Stomach smooth muscle (tissue), 2 donors: ENCODE measurements around the gene MXRA8.
A peak's percentile ranks its signal among the peaks of the same experiment; 100 is the strongest.

Source experiments
- H3K27ac ChIP-seq: one replicate; pipeline ENCODE4 v1.7.0; 2013; ENCODE audit warnings: mild to moderate bottlenecking, low read length, inconsistent platforms
- H3K27me3 ChIP-seq, 2 donors: one replicate each; pipeline ENCODE4 v1.7.0; 2013; ENCODE audit warnings: low read length in 2 of 2; ENCODE audit not compliant: insufficient read depth in 2 of 2, control insufficient read depth in 1 of 2
- H3K36me3 ChIP-seq, 2 donors: one replicate each; pipeline ENCODE4 v1.7.0; 2013; ENCODE audit warnings: low read length in 2 of 2; ENCODE audit not compliant: control insufficient read depth in 2 of 2, insufficient read depth in 2 of 2
- H3K4me1 ChIP-seq: one replicate; pipeline ENCODE4 v1.7.0; 2013; ENCODE audit warnings: low read length; ENCODE audit not compliant: control insufficient read depth, insufficient read depth
- H3K4me3 ChIP-seq, 2 donors: one replicate each; pipeline ENCODE4 v1.7.0; 2013; ENCODE audit warnings: low read length in 2 of 2
- H3K9ac ChIP-seq, 2 donors: one replicate each; pipeline ENCODE4 v1.7.0; 2013; ENCODE audit warnings: low read length in 2 of 2, mild to moderate bottlenecking in 1 of 2
- H3K9me3 ChIP-seq, 2 donors: one replicate each; pipeline ENCODE4 v1.7.0; 2013; ENCODE audit warnings: low read length in 2 of 2; ENCODE audit not compliant: control insufficient read depth in 2 of 2
- donor health status: healthy.
- donor health status: Pancreatic carcinoma.

MXRA8 gene

DNA sequence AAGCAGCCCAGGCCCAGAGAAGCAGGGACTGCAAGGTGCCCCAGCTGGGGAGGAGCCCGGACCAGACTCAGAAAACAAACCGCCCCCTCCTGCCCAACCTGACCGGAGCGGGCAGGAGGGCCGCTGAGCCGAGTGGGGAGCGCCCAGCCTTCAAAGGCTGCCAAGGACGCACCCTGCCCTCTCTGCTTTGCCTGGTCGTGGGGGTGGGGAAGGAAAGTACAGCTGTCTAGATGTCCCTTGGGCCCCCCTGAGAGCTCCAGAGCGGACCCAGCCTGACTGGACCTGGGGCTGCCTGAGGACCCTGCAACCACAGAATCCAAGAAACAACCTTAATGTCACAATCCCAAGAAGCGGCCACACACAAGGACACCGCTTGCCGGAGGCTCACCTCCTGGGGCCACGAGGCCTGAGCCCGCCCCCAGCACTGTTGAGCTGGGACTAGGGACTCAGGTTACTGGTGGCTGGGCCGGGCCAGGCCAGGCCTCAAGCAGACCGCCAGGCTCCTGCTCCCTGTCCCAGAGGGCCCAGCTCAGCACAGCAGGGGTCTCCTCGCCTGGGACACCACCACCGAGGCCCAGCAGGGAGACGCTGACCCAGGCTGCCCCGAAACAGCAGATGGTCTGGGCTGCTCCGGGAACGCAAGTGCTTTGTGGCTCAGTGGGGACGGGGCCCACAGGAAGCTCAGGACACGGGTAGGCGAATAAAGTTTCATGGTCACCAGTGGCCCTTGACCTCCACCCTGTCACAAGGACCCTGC is 10.5 kb downstream of the MXRA8 start:
- Histone ChIP-seq H3K4me1 (peaks cover 55% of the 10 kb centered on the region), H3K27ac (peak overlapping the region; percentile 31), H3K27me3 (no peaks in the 10 kb centered on the region), H3K4me3 (peak overlapping the region; percentile 81 to 85), H3K9ac (peak overlapping the region; percentile 72 to 77), H3K36me3 (peaks cover 0 to 2% of the 10 kb centered on the region in 2 donors), H3K9me3 (no peaks in the 10 kb centered on the region)

DNA sequence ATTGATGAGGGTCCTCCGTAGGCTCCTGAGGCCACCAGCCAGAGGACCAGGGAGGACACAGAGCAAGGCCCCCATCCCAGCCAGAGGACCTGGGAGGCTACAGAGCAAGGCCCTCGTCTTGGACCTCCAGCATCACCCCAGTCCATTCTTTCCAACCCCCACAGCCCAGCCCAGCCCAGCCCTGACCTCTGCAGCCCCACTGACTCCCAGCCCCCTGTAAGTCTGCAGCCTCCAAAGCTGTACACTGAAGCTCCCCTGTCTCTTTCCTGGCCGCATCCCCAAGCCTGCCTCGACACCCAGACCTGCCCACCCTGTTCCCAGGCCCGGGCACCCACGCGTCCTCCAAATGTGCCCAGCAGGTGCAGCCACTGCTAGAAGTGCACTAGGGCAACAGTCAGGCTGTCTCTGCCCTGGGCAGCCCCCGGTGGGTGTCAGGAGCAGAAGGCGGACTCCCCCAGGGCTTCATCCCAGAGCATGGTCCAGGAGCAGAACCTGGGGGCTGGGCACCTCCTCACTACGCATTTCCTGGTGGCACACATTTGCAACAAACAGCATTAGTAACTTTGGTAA is 11.2 kb downstream of the MXRA8 start:
- H3K9me3 ChIP-seq = no peaks in the 10 kb centered on the region
- peaks cover 48% of the 10 kb centered on the region for H3K4me1 ChIP-seq
- no peaks in the 10 kb centered on the region for H3K36me3 ChIP-seq
- peak overlapping the region in 1 of 2 donors; percentile 85 for H3K4me3 ChIP-seq
- peak overlapping the region in 1 of 2 donors; percentile 72 for H3K9ac ChIP-seq
- no peak overlapping the region for H3K27ac ChIP-seq
- no peaks in the 10 kb centered on the region for H3K27me3 ChIP-seq

- Histone ChIP-seq H3K27ac (no peak overlapping the region), H3K4me3 (peak overlapping the region in 1 of 2 donors; percentile 29), H3K9ac (peak overlapping the region in 1 of 2 donors; percentile 47), H3K27me3 (no peaks in the 10 kb centered on the region), H3K4me1 (peaks cover 43% of the 10 kb centered on the region), H3K9me3 (no peaks in the 10 kb centered on the region), H3K36me3 (peaks cover under 1 to 3% of the 10 kb centered on the region in 2 donors)
Measured at GRCh38 chr1:1346501-1346890, 11.9 kb downstream of the MXRA8 start.

DNA sequence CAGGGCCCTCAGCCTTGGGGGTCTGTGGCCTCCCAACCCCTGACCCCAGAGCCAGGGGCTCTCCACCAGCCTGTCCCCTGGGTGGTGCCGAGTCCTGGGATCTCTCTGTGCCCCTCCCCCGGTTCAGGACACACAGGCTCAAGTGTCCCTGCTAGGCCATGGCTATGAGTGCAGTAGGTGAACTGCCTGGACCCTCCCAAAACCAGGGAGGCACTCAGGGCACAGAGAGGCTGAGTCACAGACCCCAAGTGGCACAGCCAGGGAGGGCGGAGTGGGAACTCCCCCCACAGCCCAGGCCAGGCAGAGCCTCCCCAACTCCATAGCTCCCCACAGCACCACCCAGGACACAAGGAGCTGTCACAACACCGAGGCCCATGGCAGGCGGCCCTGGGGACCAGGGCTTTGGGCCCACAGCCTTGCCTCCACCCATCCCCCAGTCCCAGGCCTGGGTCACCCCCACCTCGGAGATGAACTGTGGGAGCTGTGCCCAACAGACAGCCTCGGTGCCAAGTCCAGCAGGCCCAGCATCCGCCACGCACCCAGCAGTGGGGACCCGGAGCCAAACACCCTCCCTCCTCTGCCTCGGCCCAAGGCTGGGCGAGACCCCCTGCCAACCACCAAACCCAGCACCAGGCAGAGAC is 12.4 kb downstream of the MXRA8 start:
- H3K4me3 ChIP-seq = peak overlapping the region in 1 of 2 donors; percentile 29
- peaks cover 6 to 8% of the 10 kb centered on the region in 2 donors for H3K36me3 ChIP-seq
- peak overlapping the region in 1 of 2 donors; percentile 47 for H3K9ac ChIP-seq
- no peaks in the 10 kb centered on the region for H3K27me3 ChIP-seq
- H3K27ac ChIP-seq = no peak overlapping the region
- H3K9me3 ChIP-seq = no peaks in the 10 kb centered on the region
- H3K4me1 ChIP-seq = peaks cover 42% of the 10 kb centered on the region

GRCh38 chr1:1345384-1345783 is 13.0 kb downstream of the MXRA8 start:
- no peaks in the 10 kb centered on the region for H3K27me3 ChIP-seq
- H3K9ac ChIP-seq = no peak overlapping the region
- H3K27ac ChIP-seq = no peak overlapping the region
- peaks cover 42% of the 10 kb centered on the region for H3K4me1 ChIP-seq
- H3K36me3 ChIP-seq = peaks cover 12 to 14% of the 10 kb centered on the region in 2 donors
- no peak overlapping the region for H3K4me3 ChIP-seq
- no peaks in the 10 kb centered on the region for H3K9me3 ChIP-seq

GRCh38 chr1:1344655-1345361 is 13.5 kb downstream of the MXRA8 start:
- H3K9me3 ChIP-seq = no peaks in the 10 kb centered on the region
- peaks cover 42% of the 10 kb centered on the region for H3K4me1 ChIP-seq
- H3K27ac ChIP-seq = no peak overlapping the region
- H3K27me3 ChIP-seq = no peaks in the 10 kb centered on the region
- peaks cover 14 to 15% of the 10 kb centered on the region in 2 donors for H3K36me3 ChIP-seq
- no peak overlapping the region for H3K4me3 ChIP-seq
- H3K9ac ChIP-seq = no peak overlapping the region

- Histone ChIP-seq H3K4me1 (peaks cover 42% of the 10 kb centered on the region), H3K27ac (no peak overlapping the region), H3K36me3 (peaks cover 14 to 16% of the 10 kb centered on the region in 2 donors), H3K9ac (no peak overlapping the region), H3K4me3 (no peak overlapping the region), H3K27me3 (no peaks in the 10 kb centered on the region), H3K9me3 (no peaks in the 10 kb centered on the region)
Measured at GRCh38 chr1:1343811-1344421, 14.4 kb downstream of the MXRA8 start.

DNA sequence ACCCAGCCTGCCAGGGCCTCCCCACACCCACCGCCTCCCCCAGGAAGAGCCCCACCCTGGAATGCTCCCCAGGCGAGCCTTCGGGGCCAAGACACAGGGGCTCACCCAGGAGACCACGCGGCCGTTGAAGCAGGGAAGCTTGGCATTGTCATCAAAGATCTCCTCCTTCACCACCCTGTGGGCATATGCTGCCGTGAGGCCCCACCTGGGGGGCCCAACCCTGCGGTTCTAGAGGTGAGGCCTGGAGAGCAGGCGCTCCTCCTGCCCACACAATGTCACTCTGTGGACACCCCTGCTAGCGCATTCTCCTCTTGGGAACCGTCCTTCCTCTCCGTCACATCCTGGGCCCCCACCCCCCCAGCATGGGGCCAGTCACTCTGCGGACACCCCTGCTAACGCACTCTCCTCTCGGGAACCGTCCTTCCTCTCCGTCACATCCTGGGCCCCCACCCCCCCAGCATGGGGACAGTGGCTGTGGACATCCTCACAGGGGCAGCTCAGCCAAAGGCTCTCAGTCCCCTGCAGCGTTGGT is 15.7 kb downstream of the MXRA8 start:
- Histone ChIP-seq H3K9ac (no peak overlapping the region), H3K27me3 (no peaks in the 10 kb centered on the region), H3K4me1 (peaks cover 33% of the 10 kb centered on the region), H3K9me3 (no peaks in the 10 kb centered on the region), H3K27ac (no peak overlapping the region), H3K36me3 (peaks cover 14 to 17% of the 10 kb centered on the region in 2 donors), H3K4me3 (no peak overlapping the region)

DNA sequence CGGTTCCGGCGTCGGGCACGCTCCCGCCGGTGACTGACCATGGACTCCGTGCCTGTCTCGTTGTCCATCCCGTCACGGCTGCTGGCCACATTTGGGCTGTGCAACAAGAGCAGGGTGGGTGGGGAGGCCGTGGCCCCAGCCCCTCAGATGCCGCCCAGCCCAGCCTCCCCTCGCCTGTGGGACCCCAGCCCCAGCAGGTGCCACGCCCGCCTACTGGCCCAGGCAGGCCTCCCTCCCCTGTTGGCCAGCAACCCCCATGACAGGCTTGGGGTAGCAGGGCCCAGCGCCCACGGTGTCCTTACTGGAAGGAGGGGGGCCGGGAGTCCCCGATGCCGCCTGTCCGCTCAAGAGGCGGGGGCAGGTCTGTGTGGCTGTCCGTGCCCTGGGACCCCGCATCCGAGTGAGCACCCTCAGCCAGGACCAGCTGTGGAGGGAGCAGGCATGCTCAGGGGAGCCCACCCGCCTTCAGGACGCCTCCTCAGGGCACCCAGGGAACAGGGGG is 16.2 kb downstream of the MXRA8 start:
- Histone ChIP-seq H3K36me3 (peaks cover 14 to 17% of the 10 kb centered on the region in 2 donors), H3K4me3 (no peak overlapping the region), H3K4me1 (peaks cover 28% of the 10 kb centered on the region)

GRCh38 chr1:1341549-1342021 is 16.8 kb downstream of the MXRA8 start:
- Histone ChIP-seq H3K36me3 (peaks cover 14 to 17% of the 10 kb centered on the region in 2 donors), H3K4me3 (no peak overlapping the region), H3K4me1 (peaks cover 23% of the 10 kb centered on the region), H3K27me3 (no peaks in the 10 kb centered on the region), H3K9ac (no peak overlapping the region), H3K9me3 (no peaks in the 10 kb centered on the region), H3K27ac (no peak overlapping the region)

More for the DNA sequence above, 16.2 kb downstream of the MXRA8 start:
- Histone ChIP-seq H3K9ac (no peak overlapping the region), H3K27ac (no peak overlapping the region), H3K27me3 (no peaks in the 10 kb centered on the region), H3K9me3 (no peaks in the 10 kb centered on the region)
